ENCODE measurements around the gene STAT6.

The STAT6 gene

DNA sequence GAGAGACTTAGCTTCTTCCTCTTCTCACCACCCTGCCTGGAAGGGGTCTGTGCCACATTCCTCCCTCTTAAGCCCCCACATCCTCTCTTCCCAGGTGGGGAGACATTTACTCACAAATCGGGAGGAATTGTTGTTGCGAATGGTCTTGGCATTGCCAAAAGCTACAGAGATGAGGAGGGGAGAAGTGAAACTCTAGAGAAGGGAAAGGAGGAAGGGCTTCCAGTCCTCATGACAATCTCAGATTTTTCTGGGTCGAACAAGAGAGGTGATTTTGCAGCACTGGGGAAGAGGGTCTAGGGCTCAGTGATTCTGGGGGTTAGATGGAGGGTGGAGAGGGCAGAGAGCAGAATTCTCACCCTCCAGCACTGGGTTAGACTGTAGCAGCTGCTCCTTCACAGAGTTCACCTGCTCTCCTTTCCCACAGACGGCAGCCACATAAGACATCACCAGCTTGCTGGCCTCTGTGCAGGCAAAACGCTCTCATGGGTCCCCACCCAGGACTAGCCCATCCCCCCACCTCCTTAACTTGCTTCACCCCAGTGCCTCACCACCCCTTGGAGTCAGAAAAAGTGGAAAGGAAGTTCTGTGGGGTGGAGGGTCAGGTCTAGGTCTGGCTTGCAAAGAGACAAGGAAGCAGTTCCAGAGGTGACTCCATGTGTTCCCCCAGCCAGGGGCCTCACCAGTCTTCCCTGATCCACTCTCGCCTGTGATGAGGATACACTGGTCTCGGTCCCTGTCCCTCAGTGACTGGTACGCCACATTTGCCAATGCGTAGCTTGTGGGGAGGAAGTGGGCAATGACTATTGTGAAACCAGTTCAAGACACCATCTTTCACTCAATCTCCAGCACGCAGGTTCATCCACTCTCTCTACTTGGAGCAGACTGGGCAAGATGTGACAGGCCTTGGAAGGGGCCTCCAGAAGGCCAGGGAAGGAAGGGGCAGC, 63.9 kb downstream of the STAT6 start:
- DNase-seq = peak; percentile 43

DNA sequence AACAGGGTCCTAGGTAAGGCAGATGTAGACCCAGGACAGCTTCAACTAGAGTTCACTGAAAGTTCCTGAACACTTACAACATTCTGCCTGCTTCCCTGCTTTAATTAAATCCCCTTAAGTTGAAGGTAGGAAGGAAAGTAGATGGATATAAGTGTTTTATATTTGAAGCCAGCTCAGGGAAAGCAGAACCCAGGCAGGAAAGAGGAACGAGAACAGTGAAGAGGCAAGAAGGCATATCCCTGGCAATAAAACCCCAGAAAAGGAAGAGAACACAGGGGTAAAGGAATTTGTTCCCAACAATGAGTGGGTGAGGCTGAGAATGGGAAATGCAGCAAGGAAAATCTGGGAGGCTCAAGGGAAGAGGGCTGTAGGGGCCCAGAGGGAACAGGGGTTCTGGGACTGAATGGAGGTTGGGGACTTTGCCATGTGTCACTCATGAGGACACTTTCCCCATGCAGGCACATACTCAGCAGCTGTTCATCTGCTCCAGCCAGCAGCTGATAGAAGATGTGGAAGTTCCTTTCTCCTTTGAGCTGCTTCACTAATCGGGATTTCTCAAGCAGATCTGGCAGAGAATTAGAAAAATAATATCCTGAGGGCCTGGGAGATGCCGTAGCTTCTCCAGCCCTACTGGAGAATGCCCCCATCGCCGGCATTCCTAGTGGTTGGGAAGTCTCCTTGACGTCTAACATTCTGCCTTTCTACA, 64.9 kb downstream of the STAT6 start:
- DNase-seq = no peak
